HL-60 (cell line): ENCODE results near the gene PMPCB.

Source experiments
- CTCF ChIP-seq: IDR thresholded peaks from one replicate; pipeline ENCODE4 v1.5.1; 2011; ENCODE audit warnings: low read length, control low read depth, inconsistent platforms; ENCODE audit not compliant: insufficient read depth
- GABPA ChIP-seq: IDR thresholded peaks from 2 replicates; pipeline ENCODE4 v1.6.1; 2012; ENCODE audit warnings: low read depth
- POLR2AphosphoS5 ChIP-seq: IDR thresholded peaks from 2 replicates; pipeline ENCODE4 v1.6.1; 2012; ENCODE audit warnings: low read depth
- REST ChIP-seq: IDR thresholded peaks from 2 replicates; pipeline ENCODE4 v1.6.1; 2012; ENCODE audit warnings: low read depth; ENCODE audit not compliant: insufficient replicate concordance
- SPI1 ChIP-seq: IDR thresholded peaks from 2 replicates; pipeline ENCODE4 v1.6.1; 2012; ENCODE audit warnings: low read depth, mild to moderate bottlenecking, borderline replicate concordance

- TF ChIP-seq CTCF (no peak), POLR2AphosphoS5 (no peak), REST (no peak), GABPA (no peak), SPI1 (no peak)
These were observed 573 bp downstream of the PMPCB start for GRCh38 chr7:103297837-103298179.
